Activated CD8-positive, alpha-beta memory T cell treated with anti-CD3 and anti-CD28 coated beads, Interleukin-2, amount 50 U/mL, for 4 hours (primary cell): Measurements from ENCODE around the gene LRIT2.

ENCODE experiments used
- DNase-seq: peaks from one replicate; pipeline ENCODE4 v3.0.0-alpha.2; 2020

LRIT2 gene

DNA sequence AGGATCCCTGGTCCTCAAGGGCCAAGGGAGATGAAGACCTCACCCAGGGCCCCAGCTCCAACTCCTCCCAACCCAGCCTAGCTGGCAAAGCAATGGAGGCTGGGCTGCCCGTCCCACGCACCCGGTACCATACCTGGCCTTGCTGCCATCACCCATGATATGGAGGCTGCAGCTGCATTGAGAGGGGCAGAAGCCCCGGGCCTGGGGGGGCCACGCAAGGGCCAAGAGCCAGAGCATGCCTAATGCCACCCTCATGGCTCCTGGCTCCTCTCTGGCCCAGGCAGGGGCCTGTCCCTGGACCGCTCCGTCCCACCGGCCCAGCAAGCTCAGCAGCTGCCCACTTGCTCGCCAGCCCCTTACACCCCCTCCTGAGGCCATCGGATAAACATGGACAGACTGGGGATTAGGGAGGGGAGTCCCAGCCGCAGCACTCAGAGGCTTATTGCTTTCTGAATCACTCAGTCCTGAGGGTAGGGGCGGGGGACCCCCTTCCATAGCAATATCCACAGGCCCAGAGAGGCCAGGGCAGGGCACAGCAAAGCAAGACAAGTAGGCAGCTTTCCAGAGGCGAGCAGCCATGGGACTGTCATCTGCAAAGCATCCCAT, 15.9 kb upstream of the LRIT2 start, which contains the start of gene LRIT1:
TSS of gene LRIT1 (minus strand) at position 362 of the 606 bp plus-strand sequence. CDS start at position 255, 107 bp downstream.
- no peak for DNase-seq

DNA sequence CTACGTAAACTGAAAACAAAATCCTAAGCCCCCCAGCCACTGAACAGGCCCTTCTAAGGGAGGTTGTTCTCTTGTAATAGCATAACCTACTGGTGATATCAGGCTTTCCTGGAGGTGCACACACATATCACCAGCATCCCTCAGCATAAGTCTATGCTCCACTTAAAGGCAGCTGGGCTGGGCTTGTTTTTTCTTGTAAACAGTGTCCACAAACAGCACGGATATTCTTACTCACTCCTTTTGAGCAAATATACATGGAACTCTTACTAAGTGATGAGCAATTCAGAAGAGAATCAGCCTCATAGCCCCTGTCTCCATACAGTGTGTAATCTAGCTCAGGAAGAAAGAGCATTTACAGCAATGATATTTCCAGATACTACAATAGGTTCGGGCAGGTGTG, 13.6 kb upstream of the LRIT2 start:
- no peak for DNase-seq

DNA sequence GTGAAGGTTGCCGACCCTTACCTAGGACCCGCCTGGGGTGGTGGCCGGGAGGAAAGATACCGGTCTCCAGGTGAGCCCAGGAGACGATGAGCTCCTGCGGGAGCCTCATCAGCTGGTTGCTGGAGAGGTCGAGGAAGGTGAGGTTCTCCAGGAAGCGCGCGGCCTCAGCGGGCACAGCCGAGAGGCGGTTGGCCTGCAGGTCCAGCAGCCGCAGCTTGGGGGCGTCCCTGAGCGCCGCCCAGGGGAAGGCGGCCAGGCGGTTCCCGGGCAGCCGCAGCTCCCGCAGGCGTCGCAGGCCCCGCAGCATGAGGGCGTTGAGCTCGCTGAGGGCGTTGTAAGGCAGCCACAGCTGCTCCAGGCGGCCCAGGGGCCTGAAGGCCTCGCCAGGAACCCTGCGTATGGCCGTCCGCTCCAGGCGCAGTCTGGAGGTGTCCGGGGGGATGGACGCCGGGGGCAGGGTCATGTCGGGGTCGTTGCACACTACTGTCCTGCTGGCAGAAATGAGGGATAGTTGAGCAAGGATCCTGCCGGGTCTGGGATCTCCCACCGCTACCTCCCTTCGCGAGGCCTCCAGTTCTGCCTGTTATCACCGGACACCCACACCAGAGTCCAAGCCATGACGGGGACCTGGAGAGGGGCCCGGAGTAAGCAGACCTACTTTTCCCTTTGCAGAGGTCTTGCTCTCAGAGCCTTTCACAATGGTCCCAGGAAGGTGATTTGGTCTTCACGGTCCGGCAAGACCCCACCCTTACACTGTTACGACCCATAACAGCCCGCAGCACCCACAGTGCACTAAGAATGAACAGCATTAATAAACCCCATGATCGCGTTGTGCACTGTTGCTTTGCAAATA, 12.1 kb upstream of the LRIT2 start:
- no peak for DNase-seq

DNA sequence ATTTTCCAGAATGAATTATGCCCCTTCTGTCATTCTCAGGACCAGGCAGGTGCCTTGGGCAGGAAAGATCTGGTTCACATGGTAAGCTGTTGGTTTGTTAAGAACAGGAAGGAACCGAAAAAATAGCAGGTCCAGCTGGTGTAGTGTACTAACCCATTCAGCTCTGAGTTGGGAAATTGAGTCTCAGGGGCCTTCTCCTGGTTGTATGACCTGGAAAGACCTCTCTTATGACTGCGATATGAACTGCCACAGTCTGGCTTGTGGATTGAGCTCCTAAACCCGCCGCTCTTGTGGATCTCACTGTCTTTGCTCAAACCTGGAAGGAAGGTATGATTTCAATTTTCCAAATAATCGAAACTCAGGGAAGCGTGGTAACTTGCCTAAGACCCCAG, 11.5 kb upstream of the LRIT2 start:
- DNase-seq, result no peak

DNA sequence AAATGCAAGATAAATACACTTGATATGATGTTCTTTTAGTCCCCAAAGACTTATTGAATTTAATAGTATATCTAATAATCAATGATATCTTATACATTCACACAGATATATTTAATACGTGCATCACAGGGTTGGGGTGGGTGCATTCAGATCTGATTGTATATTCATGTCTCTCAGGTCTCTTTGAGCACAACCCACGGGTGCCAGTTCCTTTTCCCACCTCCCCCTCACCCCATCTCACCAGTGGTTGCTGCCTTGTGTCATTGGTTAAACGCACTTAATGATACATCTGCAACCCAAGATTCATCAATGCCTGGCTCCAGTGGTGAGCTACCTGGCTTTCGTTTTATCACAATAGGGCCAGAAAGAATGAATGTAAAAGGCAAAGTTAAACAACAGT, 9.8 kb upstream of the LRIT2 start:
- DNase-seq, result no peak

DNA sequence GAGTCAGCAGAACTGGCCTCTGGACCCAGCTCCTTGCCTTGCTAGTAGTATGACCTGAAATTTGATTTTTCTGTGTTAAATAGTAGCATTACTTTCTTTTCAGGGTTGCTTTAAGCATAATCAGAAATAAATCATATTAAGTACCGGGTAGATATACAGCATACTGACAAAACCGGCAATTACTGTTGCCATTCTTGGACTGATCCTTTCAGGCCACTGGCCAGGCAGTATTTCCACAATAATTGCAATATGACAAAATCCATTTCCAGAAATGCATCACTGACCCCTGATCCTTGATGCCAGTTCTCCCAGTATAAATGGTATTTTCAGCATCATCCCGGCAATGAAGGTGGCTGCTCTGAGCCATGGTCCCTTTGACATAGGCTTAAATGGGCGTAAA, 9.1 kb upstream of the LRIT2 start:
- DNase-seq, result no peak

DNA sequence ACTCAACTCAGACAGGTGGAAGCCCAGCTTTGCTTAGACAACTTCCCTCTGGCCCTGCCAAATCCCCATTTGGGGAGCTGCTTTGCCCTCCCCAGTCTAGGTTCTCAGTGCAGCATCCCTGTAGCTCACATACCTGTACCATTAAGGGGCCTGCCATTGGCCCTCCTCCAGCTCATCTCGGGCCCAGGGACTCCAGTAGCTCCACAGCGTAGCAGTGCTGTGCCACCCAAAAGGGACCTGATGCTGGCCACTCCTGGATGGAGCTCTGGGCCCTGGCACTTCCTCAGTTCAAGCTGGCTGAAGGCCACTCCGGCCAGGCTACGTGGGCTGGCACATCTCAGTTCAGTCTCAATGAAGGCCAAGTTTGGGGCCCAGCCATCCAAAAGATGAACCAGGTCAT, 8.6 kb upstream of the LRIT2 start:
- no peak for DNase-seq

DNA sequence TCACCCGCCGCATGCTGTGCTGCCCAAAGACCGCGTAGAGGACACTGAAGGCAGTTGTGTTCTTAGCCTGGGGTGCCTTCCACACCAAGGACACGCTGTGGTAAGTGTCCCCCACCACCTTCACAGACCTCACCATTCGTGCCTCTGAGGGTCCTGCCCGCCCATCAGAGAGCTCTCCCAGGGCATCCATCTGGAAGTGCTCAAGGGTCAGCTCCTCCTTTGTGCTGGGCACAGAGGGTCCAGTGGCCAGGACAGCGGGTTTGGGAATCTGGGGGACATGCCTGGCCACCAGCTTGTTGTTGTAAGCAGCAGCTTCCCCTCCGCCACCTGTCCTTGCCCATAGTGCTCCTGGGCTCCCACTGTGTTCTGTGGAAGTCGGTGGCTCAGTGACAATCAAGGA, 7.0 kb upstream of the LRIT2 start:
- DNase-seq, result no peak

DNA sequence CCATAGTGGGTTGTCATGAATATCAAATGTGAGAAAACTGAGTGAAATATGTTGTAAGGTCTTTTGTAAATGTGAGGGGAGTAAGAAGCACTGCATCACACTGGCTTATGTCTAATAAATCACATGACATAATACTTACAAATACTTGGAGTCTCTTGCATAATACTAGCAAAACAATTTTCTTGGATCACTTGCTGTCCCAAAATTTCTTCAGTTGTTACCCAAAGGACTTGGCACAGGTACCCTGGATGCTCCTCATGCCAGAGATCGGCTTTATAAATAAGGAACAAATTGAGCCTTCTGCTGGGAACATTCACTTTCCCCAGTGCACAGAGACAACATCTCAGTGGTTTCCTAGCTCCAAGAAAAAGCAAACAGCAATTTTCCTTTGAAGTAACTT, 5.0 kb upstream of the LRIT2 start:
- no peak for DNase-seq

DNA sequence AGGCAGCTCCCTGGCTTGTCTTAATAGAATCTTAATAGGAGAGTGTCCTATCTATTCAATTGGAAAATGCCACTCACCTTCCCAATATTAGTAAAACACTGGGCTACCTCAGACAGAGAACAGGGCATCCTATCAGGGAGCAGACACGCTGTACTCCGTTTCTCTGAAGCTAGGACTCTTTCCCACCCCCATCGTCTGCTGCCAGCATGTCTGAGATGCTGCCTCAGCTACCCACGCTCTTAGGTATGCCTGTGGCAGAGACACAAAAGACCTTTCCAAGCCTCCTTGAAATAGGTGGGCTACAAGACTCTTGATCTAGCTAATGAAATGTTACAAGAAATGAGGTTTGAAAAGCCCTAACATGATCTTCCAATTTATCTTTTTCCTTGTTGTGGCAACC, 2.5 kb upstream of the LRIT2 start:
- no peak for DNase-seq

DNA sequence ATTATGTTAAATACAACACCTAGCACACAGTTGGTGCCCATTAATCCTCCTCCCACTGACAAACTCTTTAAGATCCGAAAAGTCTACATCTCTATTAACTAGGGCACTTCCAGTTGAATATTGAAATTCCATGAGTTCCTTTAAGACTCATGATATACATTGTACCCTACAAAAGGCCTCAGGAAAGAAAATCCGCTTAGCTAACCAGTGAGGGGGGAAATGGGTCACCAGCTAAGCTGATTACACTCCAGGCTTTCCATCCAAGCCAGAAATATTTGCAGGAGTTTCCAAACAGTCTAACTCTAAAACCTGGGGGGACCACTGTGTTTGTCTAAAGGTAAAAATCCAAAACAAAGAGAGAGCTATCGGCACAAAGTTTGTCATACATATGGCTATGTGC, 1.3 kb upstream of the LRIT2 start:
- DNase-seq, result no peak

DNA sequence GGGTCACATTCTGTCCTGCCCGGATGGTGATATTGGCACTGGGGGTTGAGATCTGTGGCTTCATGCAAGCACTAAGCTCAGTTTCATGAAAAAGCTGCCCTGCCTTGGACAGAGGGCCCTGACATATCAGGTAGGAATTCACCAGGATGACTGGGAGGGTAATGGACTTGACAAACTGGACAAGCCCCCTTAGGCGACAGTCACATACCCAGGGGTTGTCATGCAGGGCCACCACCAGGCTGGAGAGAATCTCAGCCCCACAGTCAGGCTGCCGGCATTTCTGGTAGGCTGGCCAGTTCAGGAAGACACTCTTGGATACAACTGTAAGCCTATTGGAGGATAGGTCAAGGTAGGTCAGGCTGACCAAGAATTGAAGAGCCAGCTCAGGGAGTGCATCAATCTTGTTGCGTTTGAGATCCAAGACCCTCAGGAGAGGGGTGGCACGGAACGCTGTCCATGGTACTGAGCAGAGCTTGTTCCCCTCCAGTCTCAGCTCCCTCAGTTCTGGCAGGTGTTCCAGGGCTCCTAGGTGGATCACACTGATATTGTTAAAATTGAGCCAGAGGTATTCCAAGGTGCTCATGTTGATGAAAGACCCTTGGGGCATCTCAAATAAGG, 824 bp downstream of the LRIT2 start:
- no peak for DNase-seq

DNA sequence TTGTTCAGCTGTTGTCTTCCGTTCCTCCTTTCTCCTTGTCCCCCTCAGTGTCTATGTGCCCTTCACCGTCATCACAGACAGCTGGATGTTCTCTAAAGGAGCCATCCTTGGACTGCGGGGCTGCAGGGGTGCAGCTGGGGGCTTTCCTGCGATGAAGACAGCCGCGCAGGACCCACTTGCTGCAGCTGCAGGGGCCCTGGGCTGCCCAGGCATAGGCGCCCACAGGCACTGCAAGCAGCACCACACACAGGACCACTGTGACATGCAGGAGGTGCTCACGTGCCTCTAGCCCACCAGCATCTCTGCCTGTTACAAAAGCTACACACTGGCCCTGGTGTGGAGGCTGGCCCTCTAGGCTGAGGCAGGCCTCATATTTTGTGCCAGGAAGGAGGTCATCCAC, 3.4 kb downstream of the LRIT2 start:
- no peak for DNase-seq

DNA sequence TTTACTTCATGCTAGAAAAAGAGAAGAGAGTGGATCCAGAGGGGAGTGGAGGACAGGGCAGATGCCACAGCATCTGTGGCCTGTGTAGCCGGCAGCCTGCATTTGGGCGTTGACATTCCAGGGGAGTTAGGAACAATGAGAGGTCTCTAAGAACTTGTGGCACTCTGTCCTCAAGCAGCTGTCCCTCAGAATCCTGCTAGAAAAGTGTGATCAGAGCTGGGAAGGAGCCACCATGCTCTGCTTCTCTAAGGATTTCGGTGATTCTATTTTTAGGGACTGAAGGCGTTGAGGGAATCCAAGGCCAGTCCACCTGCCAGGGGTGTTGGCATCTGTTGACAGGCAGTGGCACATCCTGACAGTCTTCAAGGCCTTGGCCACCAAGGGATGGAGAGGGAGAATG, 7.6 kb downstream of the LRIT2 start:
- DNase-seq, result no peak

DNA sequence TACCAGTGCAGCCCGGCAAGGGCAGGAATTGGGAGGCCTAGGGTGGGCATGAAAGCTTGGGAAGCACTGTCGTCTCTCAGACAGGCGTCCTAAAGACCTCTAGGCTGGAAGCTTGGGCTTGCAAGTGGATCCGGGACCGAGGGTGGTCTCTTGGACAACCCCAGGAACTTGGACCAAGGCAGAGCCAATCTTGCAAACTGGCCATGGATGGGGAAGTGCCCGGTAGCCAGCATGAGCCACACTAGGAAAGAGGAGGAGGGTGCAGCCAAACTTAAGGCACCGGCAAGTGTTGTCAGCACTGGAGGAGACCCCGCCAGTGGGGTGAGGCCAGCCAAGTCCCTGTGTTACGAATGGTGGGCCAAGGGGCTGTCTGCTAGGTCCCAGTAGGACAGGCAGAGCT, 8.5 kb downstream of the LRIT2 start:
- no peak for DNase-seq

DNA sequence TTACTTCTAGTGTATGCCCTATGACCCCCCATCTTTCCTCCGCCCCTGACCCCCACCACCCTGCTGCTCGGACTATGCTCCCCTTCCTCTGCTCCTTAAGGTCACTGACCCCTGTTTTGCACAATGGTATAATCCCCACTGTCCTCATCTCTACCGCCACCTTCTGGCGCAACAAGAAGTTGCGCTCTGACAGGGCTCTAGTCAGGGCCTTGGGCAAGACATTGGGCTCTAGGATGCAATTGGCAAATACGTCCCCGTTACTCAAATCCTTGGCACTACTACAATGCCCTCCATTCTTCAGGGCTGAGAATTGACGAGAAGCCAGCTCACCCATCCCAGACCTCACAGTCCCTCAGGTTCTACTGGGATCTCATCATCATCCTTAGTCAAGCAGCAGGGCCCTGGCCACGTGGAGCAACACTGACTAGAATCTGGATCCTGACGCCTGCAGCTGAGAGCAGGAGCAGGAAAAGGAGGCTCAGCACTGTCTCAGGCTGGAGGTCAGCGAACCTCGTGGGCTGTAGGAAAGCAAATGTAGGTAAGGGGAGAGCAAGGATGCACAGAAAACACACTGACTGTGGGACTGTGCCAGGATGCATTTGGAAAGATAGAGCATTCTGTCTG, 10.6 kb downstream of the LRIT2 start:
- no peak for DNase-seq

DNA sequence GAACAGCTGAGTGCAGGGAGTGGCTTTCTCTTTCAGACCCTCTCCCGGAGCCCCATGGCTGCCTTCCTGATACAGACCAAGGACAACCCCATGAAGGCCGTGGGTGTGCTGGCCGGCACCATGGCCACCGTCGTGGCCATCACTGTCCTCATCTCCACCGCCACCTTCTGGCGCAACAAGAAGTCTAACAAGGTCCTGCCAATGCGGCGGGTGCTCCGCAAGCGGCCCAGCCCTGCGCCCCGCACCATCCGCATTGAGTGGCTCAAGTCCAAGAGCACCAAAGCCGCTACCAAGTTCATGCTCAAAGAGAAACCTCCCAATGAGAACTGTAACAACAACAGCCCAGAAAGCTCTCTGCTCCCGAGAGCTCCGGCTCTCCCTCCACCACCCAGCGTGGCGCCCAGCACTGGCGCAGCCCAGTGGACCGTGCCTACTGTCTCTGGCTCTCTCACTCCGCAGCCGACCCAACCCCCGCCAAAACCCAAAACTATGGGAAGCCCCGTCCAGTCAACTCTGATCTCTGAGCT, 11.2 kb downstream of the LRIT2 start:
- no peak for DNase-seq

DNA sequence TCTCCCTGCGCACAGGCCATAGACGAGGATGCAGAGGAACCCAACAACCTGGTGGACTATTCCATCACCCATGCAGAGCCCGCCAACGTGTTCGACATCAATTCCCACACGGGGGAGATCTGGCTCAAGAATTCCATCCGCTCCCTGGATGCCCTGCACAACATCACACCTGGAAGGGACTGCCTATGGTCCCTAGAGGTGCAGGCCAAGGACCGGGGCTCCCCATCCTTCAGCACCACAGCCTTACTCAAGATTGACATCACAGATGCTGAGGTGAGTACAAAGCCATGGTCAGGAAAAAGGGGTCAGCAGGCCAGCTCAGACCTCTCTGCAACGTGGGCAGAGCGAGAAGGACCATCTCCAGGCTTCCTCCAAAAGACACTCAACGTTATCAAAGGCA, 12.3 kb downstream of the LRIT2 start:
- no peak for DNase-seq

DNA sequence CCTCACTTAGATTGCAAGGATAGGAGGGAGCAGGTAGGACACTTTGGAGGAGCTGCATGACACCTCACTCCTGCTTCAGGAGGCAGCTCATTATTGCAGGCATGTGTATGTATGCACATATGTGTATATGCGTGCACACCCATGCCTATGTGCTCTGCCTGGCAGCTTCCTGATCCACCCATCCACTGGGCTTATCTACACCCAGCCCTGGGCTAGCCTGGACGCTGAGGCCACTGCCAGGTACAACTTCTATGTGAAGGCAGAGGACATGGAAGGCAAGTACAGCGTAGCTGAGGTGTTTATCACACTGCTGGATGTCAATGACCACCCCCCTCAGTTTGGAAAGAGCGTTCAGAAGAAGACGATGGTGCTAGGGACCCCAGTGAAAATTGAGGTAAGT, 13.3 kb downstream of the LRIT2 start:
- no peak for DNase-seq

DNA sequence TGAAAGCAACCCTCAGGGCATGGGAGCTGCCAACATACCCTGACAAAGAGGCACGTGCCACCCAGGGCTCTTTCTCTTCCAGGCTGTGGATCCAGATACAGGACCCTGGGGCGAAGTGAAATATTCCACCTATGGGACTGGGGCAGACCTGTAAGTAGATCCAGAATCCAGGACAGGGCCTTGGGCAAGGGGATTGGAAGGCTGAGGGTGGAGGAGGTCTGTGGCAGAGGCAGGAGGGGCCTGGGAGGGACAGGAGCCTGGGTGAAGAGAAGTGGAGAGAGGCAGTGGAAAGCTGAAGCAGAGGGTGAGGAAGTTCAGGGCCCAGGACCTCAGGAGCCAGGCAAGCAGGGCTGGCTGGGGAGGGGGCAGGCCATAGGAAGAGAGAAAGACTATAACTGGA, 13.8 kb downstream of the LRIT2 start:
- DNase-seq, result no peak

DNA sequence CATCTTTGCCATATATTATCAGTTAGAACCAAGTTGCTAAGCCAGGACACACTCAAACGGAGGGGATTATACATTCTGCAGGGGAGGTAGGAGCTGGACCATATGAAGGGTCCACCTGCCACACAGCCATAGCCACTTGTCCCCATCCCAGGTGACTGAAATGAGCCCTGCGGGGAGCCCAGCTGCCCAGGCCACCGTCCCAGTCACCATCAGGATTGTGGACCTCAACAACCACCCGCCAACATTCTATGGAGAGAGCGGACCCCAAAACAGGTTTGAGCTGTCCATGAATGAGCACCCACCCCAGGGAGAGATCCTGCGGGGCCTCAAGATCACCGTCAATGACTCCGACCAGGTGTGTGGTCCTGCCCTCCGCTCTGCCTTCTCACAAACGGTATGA, 17.3 kb downstream of the LRIT2 start:
- no peak for DNase-seq

DNA sequence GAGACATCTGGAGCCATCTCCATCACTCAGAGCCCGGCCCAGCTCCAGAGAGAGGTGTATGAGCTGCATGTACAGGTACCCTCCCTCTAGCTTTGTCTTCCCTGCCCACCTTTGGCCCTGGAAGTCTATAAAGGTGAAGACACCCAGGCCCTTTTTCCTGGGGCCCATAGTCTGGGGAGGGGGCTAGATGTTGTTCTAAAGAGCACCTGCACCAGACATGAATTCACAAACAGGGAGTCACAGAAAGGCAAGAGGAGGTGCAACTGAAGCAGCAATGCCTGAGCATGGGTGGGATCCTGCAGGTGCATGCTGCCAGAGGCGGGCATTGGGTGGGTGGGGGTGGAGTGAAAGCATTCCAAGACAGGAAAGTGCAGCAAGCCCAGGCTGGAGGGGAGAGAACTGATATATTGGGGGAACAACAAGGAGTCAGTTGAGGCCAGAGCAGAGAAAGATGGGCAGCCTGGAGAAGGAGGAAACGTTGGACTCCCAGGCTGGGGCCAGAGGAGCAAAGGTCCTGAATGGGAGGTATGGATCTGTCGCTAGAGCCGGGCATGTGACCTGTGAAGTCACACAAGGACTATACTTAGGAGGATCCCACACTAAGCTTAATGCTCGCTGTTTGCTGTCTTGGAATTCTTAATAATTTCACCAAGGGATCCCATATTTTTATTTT, 19.4 kb downstream of the LRIT2 start:
- no peak for DNase-seq
